HG02610 (cell line): ENCODE results near the gene KANK4.

ENCODE experiments used
- ATAC-seq: cut with Tn5 transposase; IDR thresholded peaks from one replicate; pipeline ENCODE4 v1.9.1; 2021; ENCODE audit warnings: mild to moderate bottlenecking, moderate library complexity; ENCODE audit not compliant: unreplicated experiment

The KANK4 gene

GRCh38 chr1:62337706-62338631 is 18.7 kb upstream of the KANK4 start:
- no peak for ATAC-seq

GRCh38 chr1:62336995-62337705 is 17.9 kb upstream of the KANK4 start:
- ATAC-seq, result no peak

DNA sequence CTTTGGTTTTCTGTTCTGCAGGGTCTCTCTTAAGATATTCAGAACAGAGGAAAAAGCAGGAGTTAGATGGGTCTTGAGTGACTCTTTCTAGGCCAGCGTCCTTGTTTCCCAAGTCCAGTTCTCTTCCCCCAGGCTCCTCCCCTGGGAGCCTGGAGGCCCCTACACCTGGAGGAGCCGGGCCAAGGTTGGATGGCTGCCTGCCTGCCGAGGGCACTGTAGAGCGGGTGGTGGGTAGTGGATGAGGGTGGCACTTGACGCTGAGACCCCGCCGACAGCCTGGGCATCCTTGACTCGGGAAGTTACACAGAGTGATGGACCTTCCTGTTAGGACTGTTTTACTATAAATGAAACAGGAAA is 17.4 kb upstream of the KANK4 start:
- no peak for ATAC-seq

- no peak for ATAC-seq
Measured at GRCh38 chr1:62335656-62336055, 16.4 kb upstream of the KANK4 start.

DNA sequence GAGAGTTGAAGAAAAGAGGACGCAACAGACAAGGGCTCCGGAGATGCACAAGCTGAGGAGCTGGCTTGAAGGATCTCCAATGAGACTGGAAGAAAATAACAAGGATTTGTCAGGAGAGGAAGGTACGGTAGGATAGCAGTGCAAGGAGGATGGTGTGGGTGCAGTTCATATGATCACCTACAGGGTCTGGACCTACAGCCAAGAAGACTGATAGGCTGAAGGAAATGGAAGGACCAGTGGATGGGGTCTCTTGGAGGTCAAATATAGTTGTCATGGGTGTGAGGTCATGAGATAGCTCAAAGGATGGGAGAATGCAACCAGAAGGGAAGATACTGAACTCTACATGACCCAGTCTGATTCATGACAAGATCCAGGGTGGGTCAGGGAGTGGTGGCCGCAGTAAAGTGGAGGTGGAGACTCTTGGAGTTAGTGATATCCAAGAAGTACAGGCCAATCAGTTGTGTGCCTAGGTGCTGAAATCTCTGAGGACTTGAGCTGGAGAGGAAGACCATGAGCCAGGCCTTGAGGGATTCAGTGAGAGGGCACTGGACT is 15.3 kb upstream of the KANK4 start:
- ATAC-seq, result no peak

DNA sequence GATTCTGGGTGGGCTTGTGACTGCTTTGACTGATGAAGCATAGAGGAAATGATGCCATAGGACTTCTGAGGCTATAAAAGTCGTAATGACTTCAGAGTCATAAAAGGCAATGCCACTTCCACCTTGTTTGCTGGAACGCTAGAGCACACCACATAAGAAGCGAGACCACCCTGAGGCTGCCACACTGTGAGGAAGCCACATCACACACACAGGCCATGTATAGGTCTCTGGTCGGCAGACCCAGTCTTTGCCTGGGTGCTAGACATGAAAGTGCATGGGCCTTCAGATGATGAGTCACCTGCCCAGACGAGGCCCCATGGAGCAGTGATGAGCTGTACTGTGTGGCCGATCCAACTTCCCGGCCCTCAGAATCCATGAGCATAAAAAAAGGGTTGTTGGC is 14.2 kb upstream of the KANK4 start:
- ATAC-seq, result no peak

DNA sequence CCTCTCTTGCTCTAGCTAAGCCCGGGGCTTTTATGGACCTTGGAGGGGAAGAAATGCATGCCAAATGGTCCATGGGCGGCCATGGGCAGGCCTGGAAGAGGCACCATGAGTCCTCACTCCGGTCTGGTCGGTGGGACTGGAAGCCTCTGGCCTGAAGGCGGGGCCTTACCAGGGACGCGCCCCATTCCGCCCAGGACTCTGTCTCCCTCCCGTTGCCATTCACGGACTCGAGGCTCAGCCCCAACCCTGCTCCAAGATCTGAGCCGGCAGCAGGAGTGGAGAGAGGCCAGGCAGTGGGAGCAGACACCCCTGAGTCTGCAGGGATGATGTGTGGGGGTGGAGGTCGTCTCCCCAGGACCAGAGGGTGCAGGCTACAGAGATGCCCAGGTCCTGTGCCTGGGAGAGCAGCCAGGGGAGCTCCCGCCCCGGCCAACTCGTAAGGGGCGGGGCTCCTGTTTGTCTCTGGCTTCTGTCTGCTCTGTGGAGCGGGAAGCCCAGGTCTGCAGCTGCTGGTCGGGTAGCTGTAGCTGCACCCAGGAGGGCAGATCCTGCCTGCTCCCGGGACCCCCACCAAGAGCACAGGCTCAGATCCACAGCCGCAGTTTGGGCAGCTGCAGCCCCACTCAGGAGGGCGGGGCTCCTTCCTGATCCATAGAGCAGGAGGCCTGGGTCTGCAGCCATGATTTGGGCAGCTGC is 8.3 kb upstream of the KANK4 start:
- no peak for ATAC-seq

DNA sequence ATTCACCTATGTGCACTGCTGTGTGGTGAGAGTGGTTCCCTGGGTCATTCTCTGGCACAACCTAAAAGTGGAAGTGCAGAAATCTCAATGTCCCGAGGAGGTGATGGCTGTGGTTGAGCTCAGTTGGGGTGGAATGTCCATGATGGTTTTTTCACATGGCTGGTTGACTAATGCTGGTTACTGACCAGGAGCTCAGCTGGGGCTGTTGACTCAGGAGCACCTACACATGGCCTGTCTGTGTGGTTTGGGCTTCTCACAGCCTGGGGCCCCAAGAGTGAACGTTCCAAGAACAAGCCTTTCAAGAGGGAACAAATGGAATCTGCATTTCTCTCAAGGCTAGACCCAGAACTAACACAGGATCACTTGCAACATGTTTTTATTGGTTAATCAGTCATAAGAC is 6.4 kb upstream of the KANK4 start:
- ATAC-seq, result no peak

- ATAC-seq, result no peak
Measured at GRCh38 chr1:62325081-62325480, 5.8 kb upstream of the KANK4 start.

DNA sequence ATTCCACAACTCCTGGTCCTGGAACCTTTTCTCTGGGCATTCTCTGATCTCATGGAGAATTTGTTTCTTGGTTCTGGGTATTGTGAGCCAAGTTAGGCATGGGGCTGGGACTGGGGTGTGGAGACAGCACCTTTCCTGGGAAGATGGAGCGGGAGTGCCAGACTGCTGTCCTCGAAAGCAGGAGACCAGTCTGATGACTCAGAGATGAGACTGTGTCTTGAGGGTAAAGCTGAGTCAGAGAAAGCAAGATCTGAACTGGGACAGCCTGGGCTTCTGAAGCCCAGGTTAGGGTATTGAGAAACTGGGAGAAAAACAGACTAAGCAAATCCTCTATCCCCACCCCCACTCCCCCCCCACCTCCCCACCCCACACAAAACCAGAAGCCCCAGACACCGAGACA is 2.2 kb upstream of the KANK4 start:
- ATAC-seq, result no peak

DNA sequence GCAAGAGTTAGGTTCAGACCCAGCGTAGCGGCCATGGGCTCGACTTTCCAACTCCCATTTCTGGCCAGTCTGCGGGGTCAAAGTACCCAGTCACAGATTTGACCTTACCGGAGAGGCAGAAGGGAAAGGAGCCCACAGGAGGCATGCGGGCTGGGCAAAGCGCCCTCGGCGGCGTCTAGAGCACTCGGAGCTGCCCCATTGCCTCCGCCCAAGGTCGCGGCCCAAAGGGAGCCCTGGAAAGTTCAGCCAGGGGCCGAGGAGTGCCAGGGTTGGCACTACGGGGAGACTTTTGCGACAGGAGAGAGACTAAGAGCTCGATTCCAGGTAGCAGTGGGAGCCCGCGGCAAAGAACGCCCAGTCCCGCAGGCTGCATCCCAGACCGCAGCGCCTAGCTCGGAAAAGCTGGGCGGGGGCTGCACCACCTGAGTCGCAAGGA is 896 bp downstream of the KANK4 start:
- no peak for ATAC-seq

DNA sequence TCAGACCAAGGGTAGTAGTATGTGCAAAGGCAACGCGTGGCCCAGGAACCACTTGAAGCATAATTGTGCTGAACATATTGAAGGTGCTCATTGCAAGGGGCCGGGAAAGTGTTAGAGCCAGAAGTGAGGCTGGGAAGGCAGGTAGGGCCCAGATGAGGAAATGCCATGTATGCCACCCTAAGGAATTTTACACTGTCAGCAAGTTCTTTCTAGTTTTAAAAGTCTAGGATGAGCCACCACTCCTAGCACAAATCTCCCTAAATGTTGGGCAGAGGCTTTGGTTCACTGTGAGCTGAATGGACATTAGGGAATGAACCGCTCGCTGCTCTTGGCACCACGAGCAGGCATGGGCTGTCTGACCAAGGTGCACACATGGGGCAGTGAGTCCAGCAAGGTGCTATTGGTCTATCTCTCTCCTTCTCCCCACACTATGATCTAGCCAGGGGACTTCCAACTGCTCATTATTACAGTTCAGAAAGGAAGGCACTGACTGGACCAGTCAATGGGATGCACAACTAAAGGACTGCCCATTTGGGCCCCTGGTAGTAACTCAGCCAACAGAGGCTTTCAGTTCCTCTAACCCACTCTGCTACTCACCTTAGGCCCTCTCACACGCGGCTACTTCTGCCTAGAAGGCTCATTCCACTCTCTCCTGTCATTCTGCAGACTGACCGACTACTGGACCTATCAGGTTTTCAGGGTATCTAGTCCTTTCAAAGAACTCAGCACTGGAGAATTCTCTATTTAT is 2.0 kb downstream of the KANK4 start:
- no peak for ATAC-seq

GRCh38 chr1:62316135-62316534 is 3.1 kb downstream of the KANK4 start:
- ATAC-seq, result no peak

DNA sequence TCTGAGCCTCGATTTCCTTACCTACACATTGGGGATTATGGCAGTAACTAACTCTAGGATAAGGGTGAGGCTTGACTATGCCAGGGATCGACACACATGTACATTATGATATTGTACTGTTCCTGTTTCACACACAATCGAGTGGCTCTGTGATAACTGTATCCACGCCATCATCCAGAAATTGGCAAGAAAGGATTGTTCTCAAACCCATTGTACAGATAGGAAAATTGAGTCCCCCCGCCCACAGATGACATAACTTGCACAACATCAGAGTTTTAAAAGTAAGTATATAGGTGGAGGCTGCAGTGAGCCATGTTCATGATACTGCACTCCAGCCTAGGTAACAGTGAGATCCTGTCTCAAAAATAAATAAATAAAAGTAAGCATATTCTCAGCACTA is 3.8 kb downstream of the KANK4 start:
- ATAC-seq, result no peak

GRCh38 chr1:62314454-62315350 is 4.5 kb downstream of the KANK4 start:
- no peak for ATAC-seq

DNA sequence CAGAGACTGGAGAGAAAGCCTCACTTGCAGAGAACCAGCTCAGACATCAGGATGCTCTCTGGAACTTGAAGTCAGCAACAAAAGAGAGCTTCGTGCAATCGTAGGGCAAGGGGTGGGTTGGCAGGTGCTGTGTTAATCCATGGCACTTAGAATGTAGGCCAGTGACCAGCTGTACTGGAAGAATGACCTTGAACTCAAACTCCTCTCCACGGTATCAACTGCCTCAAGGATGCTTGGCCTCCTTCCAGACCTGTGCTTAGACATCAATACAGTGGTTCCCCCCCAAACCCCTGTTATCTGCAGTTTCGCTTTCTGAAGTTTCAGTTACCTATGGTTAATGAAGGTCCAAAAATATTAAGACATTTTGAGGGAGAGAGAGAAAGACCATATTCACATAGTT is 6.5 kb downstream of the KANK4 start:
- no peak for ATAC-seq

GRCh38 chr1:62311473-62311943 is 7.7 kb downstream of the KANK4 start:
- ATAC-seq, result no peak

DNA sequence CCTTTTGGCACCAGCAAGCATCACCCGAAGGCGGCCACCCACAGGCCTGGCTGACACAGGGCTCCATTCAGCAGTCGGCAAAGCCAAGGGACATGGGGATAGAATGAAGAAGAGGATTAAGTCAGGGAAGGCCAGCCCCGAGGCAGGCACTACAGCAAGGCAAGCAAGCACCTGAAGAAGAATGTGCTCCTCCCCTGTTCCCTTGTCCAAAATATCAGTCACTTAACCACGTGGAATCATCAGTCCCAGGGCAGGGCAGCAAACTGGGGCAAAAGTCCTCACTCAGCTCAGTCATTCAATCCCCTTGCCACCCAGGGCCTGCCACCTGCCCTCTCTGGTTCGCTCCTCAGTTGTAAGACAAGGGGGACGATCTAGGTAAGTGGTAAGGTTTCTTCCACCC is 9.3 kb downstream of the KANK4 start:
- ATAC-seq, result no peak

DNA sequence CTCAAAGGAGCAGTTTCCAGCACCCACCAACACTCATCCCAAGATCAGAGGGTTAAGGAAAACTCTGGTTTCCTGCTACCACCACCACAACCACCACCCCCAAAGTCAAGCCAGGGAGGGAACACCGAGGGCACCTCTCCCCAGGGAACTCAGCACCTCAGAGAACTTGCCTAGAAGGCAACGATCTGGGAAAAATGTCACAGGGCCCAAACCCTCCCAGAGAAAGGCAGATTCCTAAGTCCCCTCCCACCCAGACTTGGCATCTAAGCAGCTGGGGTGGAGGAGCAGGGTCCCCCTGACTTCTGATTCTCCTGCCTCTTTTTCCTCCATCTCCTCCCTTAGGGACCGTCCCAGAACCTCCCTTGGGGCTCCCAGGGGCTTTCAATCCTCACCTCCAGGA is 10.6 kb downstream of the KANK4 start:
- no peak for ATAC-seq
